Measurements from ENCODE around the gene KRT3.

Gene KRT3

DNA sequence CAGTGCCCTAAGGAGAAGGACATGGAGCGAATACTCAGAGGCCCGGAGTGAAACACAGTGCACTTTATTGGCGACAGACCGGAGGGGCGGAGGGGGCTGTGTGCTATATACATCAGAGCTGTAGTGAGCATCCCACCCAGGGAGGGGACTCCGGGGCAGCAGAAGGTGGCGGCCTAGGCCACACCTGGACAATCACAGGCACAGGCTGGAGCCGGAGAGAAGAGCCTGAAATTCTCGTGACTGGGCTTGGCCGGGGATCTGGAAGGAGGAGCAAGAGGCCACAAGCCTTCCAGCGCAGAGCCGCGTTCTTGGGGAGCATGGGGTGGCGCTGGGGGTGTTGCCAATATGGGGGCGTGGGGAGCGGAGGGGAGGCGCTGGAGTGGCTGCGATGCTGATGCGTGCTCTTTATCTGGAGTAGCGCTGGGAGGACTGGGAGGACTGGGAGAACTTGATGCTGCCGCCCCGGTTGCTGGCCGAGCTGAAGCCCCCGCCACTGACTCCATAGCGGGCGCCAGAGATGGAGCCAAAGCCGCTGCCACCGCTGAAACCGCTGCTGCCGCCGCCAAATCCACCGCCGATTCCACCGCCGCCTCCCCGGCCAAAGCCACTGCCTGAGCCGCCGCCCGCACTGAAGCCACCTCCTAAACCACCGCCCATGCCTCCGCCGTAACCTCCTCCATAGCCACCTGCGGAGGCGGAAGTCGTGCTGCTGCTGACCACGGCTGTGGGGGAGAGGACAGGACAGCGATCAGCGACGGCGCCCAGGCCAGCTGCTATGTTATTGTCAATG lies 6.1 kb downstream of the KRT3 start:
- Histone ChIP-seq H3K79me2 (ENCODE audit: insufficient read depth, low read length) (no peaks in the 10 kb centered on the region), H3K27ac (ENCODE audit: low read length) (no peak overlapping the region), H3K27me3 (ENCODE audit: insufficient read depth, low read length, poor library complexity) (peaks cover 3% of the 10 kb centered on the region), H3K9ac (ENCODE audit: low read depth, low read length) (no peak overlapping the region), H3K36me3 (ENCODE audit: insufficient read depth, low read length) (no peaks in the 10 kb centered on the region), H2AFZ (ENCODE audit: low read depth, low read length) (no peak overlapping the region), H3K4me1 (ENCODE audit: insufficient read depth, low read length) (no peaks in the 10 kb centered on the region), H3K4me2 (ENCODE audit: insufficient read depth, low read length) (no peak overlapping the region), H3K9me3 (ENCODE audit: insufficient read depth, low read length, severe bottlenecking) (no peaks in the 10 kb centered on the region), H4K20me1 (ENCODE audit: insufficient read depth, low read length) (no peaks in the 10 kb centered on the region), H3K4me3 (ENCODE audit: low read depth in 1 of 2, low read length in 2 of 2) (no peak overlapping the region)
- ATAC-seq (ENCODE audit: insufficient read depth, low read depth), result no peak
- no peak for DNase-seq
- TF ChIP-seq, protein P1, sequence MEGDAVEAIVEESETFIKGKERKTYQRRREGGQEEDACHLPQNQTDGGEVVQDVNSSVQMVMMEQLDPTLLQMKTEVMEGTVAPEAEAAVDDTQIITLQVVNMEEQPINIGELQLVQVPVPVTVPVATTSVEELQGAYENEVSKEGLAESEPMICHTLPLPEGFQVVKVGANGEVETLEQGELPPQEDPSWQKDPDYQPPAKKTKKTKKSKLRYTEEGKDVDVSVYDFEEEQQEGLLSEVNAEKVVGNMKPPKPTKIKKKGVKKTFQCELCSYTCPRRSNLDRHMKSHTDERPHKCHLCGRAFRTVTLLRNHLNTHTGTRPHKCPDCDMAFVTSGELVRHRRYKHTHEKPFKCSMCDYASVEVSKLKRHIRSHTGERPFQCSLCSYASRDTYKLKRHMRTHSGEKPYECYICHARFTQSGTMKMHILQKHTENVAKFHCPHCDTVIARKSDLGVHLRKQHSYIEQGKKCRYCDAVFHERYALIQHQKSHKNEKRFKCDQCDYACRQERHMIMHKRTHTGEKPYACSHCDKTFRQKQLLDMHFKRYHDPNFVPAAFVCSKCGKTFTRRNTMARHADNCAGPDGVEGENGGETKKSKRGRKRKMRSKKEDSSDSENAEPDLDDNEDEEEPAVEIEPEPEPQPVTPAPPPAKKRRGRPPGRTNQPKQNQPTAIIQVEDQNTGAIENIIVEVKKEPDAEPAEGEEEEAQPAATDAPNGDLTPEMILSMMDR (IDR thresholded peaks at IDR 0.05; ENCODE audit: borderline replicate concordance, extremely low read depth, low read length, poor library complexity, severe bottlenecking), result no peak
- no peak for TF ChIP-seq EZH2 (IDR thresholded peaks at IDR 0.05; ENCODE audit: borderline replicate concordance, low read depth, low read length, severe bottlenecking)

DNA sequence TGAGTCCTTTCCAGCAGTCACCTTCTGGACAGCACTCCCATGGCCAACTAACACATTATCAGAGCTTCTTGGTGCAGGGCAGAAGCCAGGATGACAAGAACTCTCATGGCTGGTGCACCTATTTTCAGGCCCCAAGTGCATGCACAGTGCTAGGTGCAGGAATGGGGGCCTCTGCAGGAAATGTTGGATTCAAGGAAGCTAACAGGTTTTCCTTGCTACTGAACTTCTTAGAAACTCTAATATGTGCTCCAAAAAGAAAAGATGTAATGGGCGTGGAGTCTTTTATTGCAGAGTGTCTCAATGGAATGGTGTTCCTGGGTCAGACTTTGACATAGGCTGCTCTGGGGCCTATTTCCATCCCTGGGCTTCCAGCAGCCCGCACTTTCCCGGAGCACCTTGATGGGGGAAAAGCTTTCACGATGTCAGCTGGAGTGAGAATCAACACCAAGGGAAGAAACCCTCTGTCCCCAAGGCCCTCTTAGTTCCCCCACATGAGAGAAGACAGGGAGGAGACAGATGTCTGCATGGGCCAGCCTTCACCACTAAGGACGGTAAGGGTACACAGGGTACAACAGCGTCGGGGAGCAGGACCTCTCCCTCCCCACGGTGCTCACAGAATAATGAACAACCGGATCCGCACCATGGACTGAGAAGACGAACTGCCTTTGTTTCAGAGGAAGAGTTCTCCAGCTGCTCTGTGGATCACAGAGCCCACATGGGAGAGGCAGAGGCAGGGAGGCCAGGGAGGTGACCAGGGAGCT lies 6.9 kb downstream of the KRT3 start:
- Histone ChIP-seq H3K9me3 (ENCODE audit: insufficient read depth, low read length, severe bottlenecking) (no peaks in the 10 kb centered on the region), H4K20me1 (ENCODE audit: insufficient read depth, low read length) (no peaks in the 10 kb centered on the region), H3K27ac (ENCODE audit: low read length) (no peak overlapping the region), H3K36me3 (ENCODE audit: insufficient read depth, low read length) (no peaks in the 10 kb centered on the region), H3K4me1 (ENCODE audit: insufficient read depth, low read length) (no peaks in the 10 kb centered on the region), H3K4me2 (ENCODE audit: insufficient read depth, low read length) (no peak overlapping the region), H2AFZ (ENCODE audit: low read depth, low read length) (no peak overlapping the region), H3K27me3 (ENCODE audit: insufficient read depth, low read length, poor library complexity) (peaks cover 7% of the 10 kb centered on the region), H3K9ac (ENCODE audit: low read depth, low read length) (no peak overlapping the region), H3K79me2 (ENCODE audit: insufficient read depth, low read length) (no peaks in the 10 kb centered on the region), H3K4me3 (ENCODE audit: low read depth in 1 of 2, low read length in 2 of 2) (no peak overlapping the region)
- TF ChIP-seq EZH2 (IDR thresholded peaks at IDR 0.05; ENCODE audit: borderline replicate concordance, low read depth, low read length, severe bottlenecking), result no peak
- TF ChIP-seq, protein P1 (IDR thresholded peaks at IDR 0.05; ENCODE audit: borderline replicate concordance, extremely low read depth, low read length, poor library complexity, severe bottlenecking), result no peak
- DNase-seq (no peak), ATAC-seq (ENCODE audit: insufficient read depth, low read depth) (no peak)

DNA sequence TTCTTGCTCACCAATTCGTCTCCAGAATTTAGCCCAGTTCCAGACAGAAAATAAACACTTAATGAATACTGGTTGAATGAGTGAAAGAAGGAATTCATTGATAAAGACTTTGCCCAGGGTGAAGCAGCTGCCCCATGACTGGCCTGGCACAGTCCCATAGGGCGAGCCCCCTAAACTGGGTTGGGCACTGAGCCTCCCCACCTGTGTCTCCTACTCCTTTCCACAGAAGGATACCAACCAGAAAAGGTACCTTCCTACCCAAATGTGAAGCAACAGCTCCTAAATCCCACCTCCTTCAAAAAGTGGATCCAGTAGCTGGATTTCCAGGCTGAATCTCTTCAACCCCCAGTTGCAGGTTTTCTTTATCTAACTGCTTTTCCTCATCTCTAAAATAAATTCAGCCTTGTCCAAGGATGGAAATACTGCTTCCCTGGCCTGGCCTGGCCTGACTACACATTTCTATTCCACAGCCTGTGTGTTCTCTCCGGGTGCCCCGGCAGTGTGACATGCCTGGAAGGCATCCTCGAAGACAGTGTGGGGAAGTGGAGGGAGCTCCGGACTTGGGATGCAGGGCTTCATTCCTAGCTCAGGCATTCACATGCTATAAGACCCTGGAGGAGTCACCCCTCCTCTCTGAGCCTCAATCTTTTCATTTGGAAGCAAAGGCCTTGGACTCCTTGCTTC lies 7.6 kb downstream of the KRT3 start:
- H4K20me1 ChIP-seq (ENCODE audit: insufficient read depth, low read length), result no peaks in the 10 kb centered on the region; the same call in 1 of the 2 replicates
- H3K27ac ChIP-seq (ENCODE audit: low read length), result no peak overlapping the region
- H3K9me3 ChIP-seq (ENCODE audit: insufficient read depth, low read length, severe bottlenecking), result no peaks in the 10 kb centered on the region
- no peak overlapping the region for H2AFZ ChIP-seq (ENCODE audit: low read depth, low read length)
- DNase-seq, result no peak
- no peak overlapping the region for H3K4me3 ChIP-seq (ENCODE audit: low read depth in 1 of 2, low read length in 2 of 2)
- H3K79me2 ChIP-seq (ENCODE audit: insufficient read depth, low read length), result no peaks in the 10 kb centered on the region
- H3K9ac ChIP-seq (ENCODE audit: low read depth, low read length), result no peak overlapping the region
- TF ChIP-seq, protein P1 (IDR thresholded peaks at IDR 0.05; ENCODE audit: borderline replicate concordance, extremely low read depth, low read length, poor library complexity, severe bottlenecking), result no peak
- ATAC-seq (ENCODE audit: insufficient read depth, low read depth), result no peak
- peaks cover 8% of the 10 kb centered on the region for H3K27me3 ChIP-seq (ENCODE audit: insufficient read depth, low read length, poor library complexity)
- no peaks in the 10 kb centered on the region for H3K4me1 ChIP-seq (ENCODE audit: insufficient read depth, low read length)
- H3K4me2 ChIP-seq (ENCODE audit: insufficient read depth, low read length), result no peak overlapping the region
- no peaks in the 10 kb centered on the region for H3K36me3 ChIP-seq (ENCODE audit: insufficient read depth, low read length)
